Measurements from ENCODE around the gene CAPN15. TPM values are rescaled to one million over a fixed set of nuclear protein-coding genes. Genes with fewer than 3 reads are reported as not detected.

Gene CAPN15
- total RNA-seq, 1 donor from 2014 or later = 45.2 TPM

GRCh38 chr16:531494-532125, 4.1 kb downstream of the CAPN15 start:
- no peaks in the 10 kb centered on the region for H3K36me3 ChIP-seq
- H3K9me3 ChIP-seq = no peaks in the 10 kb centered on the region
- peaks cover 15% of the 10 kb centered on the region for H3K4me1 ChIP-seq
- DNase-seq = no peak
- no peak overlapping the region for H3K27ac ChIP-seq
- intact Hi-C loops (cut with DNase I) = no loop called here
- H3K4me3 ChIP-seq = no peak overlapping the region
- ATAC-seq = no peak
- no peaks in the 10 kb centered on the region for H3K27me3 ChIP-seq
- TF ChIP-seq CTCF (IDR thresholded peaks at IDR 0.05) = no peak

- Histone ChIP-seq H3K36me3 (no peaks in the 10 kb centered on the region), H3K4me1 (peaks cover 15% of the 10 kb centered on the region), H3K9me3 (no peaks in the 10 kb centered on the region), H3K4me3 (no peak overlapping the region), H3K27me3 (no peaks in the 10 kb centered on the region), H3K27ac (no peak overlapping the region)
- TF ChIP-seq CTCF (IDR thresholded peaks at IDR 0.05) = no peak
- ATAC-seq (no peak), DNase-seq (no peak)
- intact Hi-C loops (cut with DNase I) = no loop called here
These were observed 6.0 kb downstream of the CAPN15 start for GRCh38 chr16:533391-534123.

GRCh38 chr16:534135-534534, 6.6 kb downstream of the CAPN15 start:
- Histone ChIP-seq H3K9me3 (no peaks in the 10 kb centered on the region), H3K36me3 (no peaks in the 10 kb centered on the region), H3K4me3 (no peak overlapping the region), H3K27me3 (no peaks in the 10 kb centered on the region), H3K4me1 (peaks cover 11% of the 10 kb centered on the region), H3K27ac (no peak overlapping the region)
- no peak for ATAC-seq
- TF ChIP-seq CTCF (IDR thresholded peaks at IDR 0.05) = no peak
- no peak for DNase-seq
- intact Hi-C loops (cut with DNase I) = no loop called here

GRCh38 chr16:534856-535445, 7.4 kb downstream of the CAPN15 start:
- Histone ChIP-seq H3K27ac (no peak overlapping the region), H3K4me3 (no peak overlapping the region), H3K27me3 (no peaks in the 10 kb centered on the region), H3K9me3 (no peaks in the 10 kb centered on the region), H3K4me1 (peaks cover 3% of the 10 kb centered on the region), H3K36me3 (no peaks in the 10 kb centered on the region)
- no peak for DNase-seq
- no peak for TF ChIP-seq CTCF (IDR thresholded peaks at IDR 0.05)
- intact Hi-C loops (cut with DNase I) = no loop called here
- peak; percentile 2 for ATAC-seq

GRCh38 chr16:535446-536405, 8.2 kb downstream of the CAPN15 start:
- no peak overlapping the region for H3K27ac ChIP-seq
- H3K27me3 ChIP-seq = no peaks in the 10 kb centered on the region
- H3K4me1 ChIP-seq = no peaks in the 10 kb centered on the region
- H3K9me3 ChIP-seq = no peaks in the 10 kb centered on the region
- intact Hi-C loops (cut with DNase I) = no loop called here
- no peak for TF ChIP-seq CTCF (IDR thresholded peaks at IDR 0.05)
- no peaks in the 10 kb centered on the region for H3K36me3 ChIP-seq
- DNase-seq (no peak), ATAC-seq (peak; percentile 58)
- no peak overlapping the region for H3K4me3 ChIP-seq

Data from upper lobe of right lung (tissue), 1 donor.